ENCODE measurements around the gene WRNIP1. TPM values are rescaled to one million over a fixed set of nuclear protein-coding genes. Genes with fewer than 3 reads are reported as not detected.

WRNIP1 gene
- total RNA-seq, 1 donor from 2014 or later: 50.1 TPM

DNA sequence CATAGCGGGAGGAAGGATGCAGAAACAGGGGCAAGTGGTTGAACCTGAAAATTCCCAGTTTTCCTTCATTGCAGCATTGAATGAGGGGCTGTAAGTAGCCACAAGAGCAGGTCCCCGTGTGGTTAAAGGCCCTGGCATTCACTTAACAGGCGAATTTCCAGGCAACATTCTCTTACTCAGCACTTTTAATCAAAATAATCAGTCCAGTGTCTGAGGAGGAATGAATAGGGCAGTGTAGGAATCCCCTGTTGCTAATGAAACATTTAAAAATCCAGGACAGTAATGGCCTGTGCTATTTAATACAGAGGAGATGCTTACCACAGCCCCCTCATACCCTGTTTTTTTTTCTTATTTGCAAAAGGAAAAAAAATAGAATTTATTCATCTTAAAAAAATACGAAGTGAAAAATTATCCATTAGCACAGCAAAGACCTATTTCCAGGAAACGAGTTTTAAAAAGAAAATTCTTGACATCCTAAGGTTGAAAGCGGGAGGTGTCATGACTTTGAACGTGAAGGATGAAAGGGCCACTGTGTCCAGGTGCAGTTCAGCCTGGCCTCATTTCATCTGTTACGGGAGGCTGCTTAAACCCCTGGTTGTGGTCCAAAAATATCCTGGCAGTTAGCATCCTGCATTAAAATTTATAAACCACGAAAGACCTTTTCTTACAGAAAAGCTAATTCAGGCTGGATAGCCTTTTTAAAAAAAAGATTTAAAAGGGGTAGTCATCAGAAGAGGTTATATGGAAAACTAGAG is 34.7 kb upstream of the WRNIP1 start:
- no peak for DNase-seq (ENCODE audit: extremely low spot score in 2 of 2)
- intact Hi-C loops (cut with DNase I): no loop called here
- H3K9me3 ChIP-seq: no peaks in the 10 kb centered on the region
- no peak for TF ChIP-seq POLR2A (IDR thresholded peaks at IDR 0.05)
- TF ChIP-seq, protein P1, sequence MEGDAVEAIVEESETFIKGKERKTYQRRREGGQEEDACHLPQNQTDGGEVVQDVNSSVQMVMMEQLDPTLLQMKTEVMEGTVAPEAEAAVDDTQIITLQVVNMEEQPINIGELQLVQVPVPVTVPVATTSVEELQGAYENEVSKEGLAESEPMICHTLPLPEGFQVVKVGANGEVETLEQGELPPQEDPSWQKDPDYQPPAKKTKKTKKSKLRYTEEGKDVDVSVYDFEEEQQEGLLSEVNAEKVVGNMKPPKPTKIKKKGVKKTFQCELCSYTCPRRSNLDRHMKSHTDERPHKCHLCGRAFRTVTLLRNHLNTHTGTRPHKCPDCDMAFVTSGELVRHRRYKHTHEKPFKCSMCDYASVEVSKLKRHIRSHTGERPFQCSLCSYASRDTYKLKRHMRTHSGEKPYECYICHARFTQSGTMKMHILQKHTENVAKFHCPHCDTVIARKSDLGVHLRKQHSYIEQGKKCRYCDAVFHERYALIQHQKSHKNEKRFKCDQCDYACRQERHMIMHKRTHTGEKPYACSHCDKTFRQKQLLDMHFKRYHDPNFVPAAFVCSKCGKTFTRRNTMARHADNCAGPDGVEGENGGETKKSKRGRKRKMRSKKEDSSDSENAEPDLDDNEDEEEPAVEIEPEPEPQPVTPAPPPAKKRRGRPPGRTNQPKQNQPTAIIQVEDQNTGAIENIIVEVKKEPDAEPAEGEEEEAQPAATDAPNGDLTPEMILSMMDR (IDR thresholded peaks at IDR 0.05): no peak
- no peak for TF ChIP-seq POLR2AphosphoS5 (IDR thresholded peaks at IDR 0.05; ENCODE audit: insufficient read depth in 1 of 2, low read depth in 1 of 2)
- no peaks in the 10 kb centered on the region for H3K36me3 ChIP-seq
- no peak overlapping the region for H3K4me3 ChIP-seq
- H3K4me1 ChIP-seq: no peaks in the 10 kb centered on the region
- no peak overlapping the region for H3K27ac ChIP-seq
- H3K27me3 ChIP-seq: no peaks in the 10 kb centered on the region

DNA sequence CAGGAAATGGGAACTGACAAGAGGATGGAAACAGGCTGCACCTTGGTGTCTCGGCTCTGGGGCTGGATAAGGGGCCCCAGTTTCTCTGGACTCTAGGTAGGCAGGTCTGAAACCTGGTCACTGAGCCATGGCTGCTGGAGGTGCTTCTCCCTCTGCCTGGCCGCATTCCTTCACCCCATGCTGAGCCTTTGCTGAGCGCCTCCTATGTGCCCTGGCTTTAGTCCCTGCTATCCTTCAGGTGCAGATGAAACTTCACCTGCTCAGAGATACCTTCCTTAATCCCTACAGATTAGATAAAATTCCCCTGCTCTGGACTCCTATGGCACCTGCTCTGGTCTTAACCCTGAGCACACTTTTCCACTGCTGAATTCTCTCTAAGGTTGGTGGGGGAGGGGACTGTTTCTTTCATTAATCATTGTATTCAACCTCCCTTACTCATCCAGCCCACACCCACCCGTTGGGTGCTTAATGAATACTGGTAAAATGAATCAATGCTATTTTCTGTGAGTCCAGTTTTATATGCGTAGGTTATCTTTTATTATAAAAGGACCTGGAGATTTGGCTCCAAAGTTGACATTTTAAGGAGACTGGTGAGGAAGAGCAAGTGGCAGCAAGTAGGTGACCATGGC is 33.8 kb upstream of the WRNIP1 start:
- TF ChIP-seq, protein P1 (IDR thresholded peaks at IDR 0.05): no peak
- no peak for TF ChIP-seq POLR2AphosphoS5 (IDR thresholded peaks at IDR 0.05; ENCODE audit: insufficient read depth in 1 of 2, low read depth in 1 of 2)
- no peak for TF ChIP-seq POLR2A (IDR thresholded peaks at IDR 0.05)
- intact Hi-C loops (cut with DNase I): no loop called here
- H3K27me3 ChIP-seq: no peaks in the 10 kb centered on the region
- no peak overlapping the region for H3K27ac ChIP-seq
- no peaks in the 10 kb centered on the region for H3K36me3 ChIP-seq
- no peaks in the 10 kb centered on the region for H3K9me3 ChIP-seq
- no peak overlapping the region for H3K4me3 ChIP-seq
- no peak for DNase-seq (ENCODE audit: extremely low spot score in 2 of 2)
- no peaks in the 10 kb centered on the region for H3K4me1 ChIP-seq

DNA sequence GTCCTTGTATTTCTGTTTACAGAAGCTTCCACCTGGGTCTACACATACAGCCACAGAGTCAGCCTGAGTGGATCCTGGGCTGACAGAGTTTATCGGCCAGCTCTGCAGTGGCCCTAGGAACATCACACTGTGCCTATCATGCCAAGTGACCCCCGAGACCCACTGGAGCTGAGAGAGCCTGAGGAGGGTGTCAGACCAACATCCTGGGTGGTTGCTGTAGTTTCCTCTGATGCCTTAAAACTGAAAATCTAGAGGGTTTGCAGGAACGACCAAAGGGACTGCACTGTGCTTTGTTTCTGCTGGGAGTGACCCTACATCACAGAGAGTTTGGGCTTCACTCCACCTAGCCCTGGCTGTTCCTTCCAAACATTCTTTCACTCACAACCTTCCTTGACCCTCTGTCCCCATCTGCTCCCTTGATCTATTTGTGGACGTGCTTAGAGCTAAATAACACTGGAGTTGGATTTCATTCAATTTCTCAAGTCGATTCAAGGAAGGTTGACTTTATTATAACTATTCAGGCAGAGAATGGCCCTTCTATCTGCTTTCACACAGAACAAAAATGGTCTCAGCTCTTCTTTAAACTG is 32.6 kb upstream of the WRNIP1 start:
- intact Hi-C loops (cut with DNase I): no loop called here
- H3K36me3 ChIP-seq: no peaks in the 10 kb centered on the region
- H3K9me3 ChIP-seq: no peaks in the 10 kb centered on the region
- no peak for DNase-seq (ENCODE audit: extremely low spot score in 2 of 2)
- H3K4me3 ChIP-seq: no peak overlapping the region
- H3K27me3 ChIP-seq: no peaks in the 10 kb centered on the region
- H3K27ac ChIP-seq: no peak overlapping the region
- no peaks in the 10 kb centered on the region for H3K4me1 ChIP-seq
- TF ChIP-seq POLR2AphosphoS5 (IDR thresholded peaks at IDR 0.05; ENCODE audit: insufficient read depth in 1 of 2, low read depth in 1 of 2): no peak
- TF ChIP-seq, protein P1 (IDR thresholded peaks at IDR 0.05): no peak
- TF ChIP-seq POLR2A (IDR thresholded peaks at IDR 0.05): no peak

DNA sequence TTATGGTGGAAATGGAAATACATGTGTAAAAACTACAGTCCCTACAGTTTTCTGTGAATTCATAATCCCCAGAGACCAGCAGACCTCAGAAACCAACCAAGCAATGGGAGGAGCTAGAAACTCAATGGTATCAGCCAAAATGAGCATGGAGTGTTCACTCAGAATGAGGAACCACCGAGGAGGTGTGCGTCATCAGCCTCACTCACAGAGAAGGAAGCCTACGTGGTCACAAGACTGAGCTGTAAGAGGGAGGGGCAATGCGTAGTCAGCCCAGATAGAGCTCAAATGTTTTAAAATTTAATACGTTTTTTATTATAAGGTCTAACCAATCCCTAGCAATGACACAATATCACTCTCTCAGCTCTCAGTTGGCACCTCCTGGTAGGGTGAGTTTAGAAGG is 31.9 kb upstream of the WRNIP1 start:
- TF ChIP-seq POLR2A (IDR thresholded peaks at IDR 0.05) (no peak), POLR2AphosphoS5 (IDR thresholded peaks at IDR 0.05; ENCODE audit: insufficient read depth in 1 of 2, low read depth in 1 of 2) (no peak)
- TF ChIP-seq, protein P1 (IDR thresholded peaks at IDR 0.05): no peak
- DNase-seq (ENCODE audit: extremely low spot score in 2 of 2): no peak
- no peaks in the 10 kb centered on the region for H3K36me3 ChIP-seq
- no peaks in the 10 kb centered on the region for H3K9me3 ChIP-seq
- intact Hi-C loops (cut with DNase I): no loop called here
- no peaks in the 10 kb centered on the region for H3K27me3 ChIP-seq
- H3K4me3 ChIP-seq: no peak overlapping the region
- H3K4me1 ChIP-seq: no peaks in the 10 kb centered on the region
- no peak overlapping the region for H3K27ac ChIP-seq
